GM06990 (cell line): ENCODE data around the gene PTPRT.

Source experiments
- DNase-seq: peaks from one replicate; pipeline ENCODE4 v3.0.0-alpha.2; 2011; ENCODE audit not compliant: insufficient read length; ENCODE audit errors: extremely low read depth
- H3K27me3 ChIP-seq: replicated peaks from 2 replicates; pipeline ENCODE4 v1.6.0; 2011; ENCODE audit warnings: low read length; ENCODE audit not compliant: control insufficient read depth, insufficient read depth
- H3K36me3 ChIP-seq: 2 replicates; pipeline ENCODE4 v1.5.1; 2011; ENCODE audit warnings: low read length; ENCODE audit not compliant: control insufficient read depth, insufficient read depth
- H3K4me3 ChIP-seq: replicated peaks from 2 replicates; pipeline ENCODE4 v1.5.1; 2011; ENCODE audit warnings: low read depth, mild to moderate bottlenecking, control low read depth, low read length
- CTCF ChIP-seq: IDR thresholded peaks from 2 replicates; pipeline ENCODE4 v1.5.1; 2011; ENCODE audit warnings: low read length, control low read depth, mild to moderate bottlenecking, inconsistent platforms; ENCODE audit not compliant: insufficient read depth, poor library complexity, severe bottlenecking

Gene PTPRT

DNA sequence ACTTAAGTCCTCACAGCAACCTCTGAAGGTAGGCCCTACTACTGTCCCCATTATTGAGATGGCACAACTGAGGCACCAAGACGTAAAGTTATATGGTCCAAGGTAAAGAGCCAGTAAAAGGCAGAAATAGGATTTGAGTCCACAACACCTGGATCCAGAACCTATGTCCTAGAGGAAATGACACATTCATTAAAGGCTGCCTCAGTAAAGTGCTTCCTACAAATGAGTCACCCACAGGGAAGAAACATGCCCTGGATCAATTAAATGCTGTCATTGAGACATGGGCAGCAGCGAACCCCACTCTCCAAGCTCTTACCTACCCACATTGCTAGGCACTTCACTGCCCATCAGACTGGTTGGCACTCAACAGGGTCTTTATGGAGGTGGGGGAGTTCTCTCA lies 600.9 kb downstream of the PTPRT start:
- no peak for TF ChIP-seq CTCF
- DNase-seq: no peak
- no peaks in the 10 kb centered on the region for H3K36me3 ChIP-seq
- H3K27me3 ChIP-seq: no peaks in the 10 kb centered on the region
- no peak overlapping the region for H3K4me3 ChIP-seq

- no peaks in the 10 kb centered on the region for H3K27me3 ChIP-seq
- no peak for DNase-seq
- no peak for TF ChIP-seq CTCF
Observed at GRCh38 chr20:42587427-42587826, 602.3 kb downstream of the PTPRT start.

GRCh38 chr20:42581311-42581710 lies 608.4 kb downstream of the PTPRT start:
- Histone ChIP-seq H3K27me3 (no peaks in the 10 kb centered on the region), H3K4me3 (no peak overlapping the region), H3K36me3 (no peaks in the 10 kb centered on the region)
- TF ChIP-seq CTCF: no peak
- no peak for DNase-seq

More at GRCh38 chr20:42587427-42587826, 602.3 kb downstream of the PTPRT start:
- no peak overlapping the region for H3K4me3 ChIP-seq
- H3K36me3 ChIP-seq: no peaks in the 10 kb centered on the region

- Histone ChIP-seq H3K4me3 (no peak overlapping the region), H3K36me3 (no peaks in the 10 kb centered on the region), H3K27me3 (no peaks in the 10 kb centered on the region)
- no peak for DNase-seq
- TF ChIP-seq CTCF: no peak
Observed at GRCh38 chr20:42576167-42576566, 613.5 kb downstream of the PTPRT start.

GRCh38 chr20:42572320-42573016 lies 617.2 kb downstream of the PTPRT start:
- no peak for TF ChIP-seq CTCF
- no peak overlapping the region for H3K4me3 ChIP-seq
- no peaks in the 10 kb centered on the region for H3K36me3 ChIP-seq
- DNase-seq: no peak
- H3K27me3 ChIP-seq: no peaks in the 10 kb centered on the region

DNA sequence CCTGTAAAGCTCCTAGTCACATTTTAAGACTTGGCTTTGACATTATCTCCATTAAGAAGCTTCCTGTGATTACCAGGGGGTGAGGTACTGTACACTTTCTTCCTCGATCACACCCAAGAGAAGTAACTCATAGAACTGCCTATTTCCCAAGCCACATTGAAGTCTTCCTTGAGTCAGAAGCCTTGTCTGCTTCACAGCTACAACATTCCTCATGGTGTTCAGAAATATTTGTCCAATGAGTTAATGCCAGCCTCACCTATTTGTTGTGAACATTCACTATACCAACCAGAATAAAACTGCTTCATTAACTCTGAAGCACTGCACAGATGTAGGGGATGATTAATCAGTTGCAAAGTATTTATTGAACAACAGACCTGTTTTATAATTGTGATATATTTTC lies 622.3 kb downstream of the PTPRT start:
- Histone ChIP-seq H3K4me3 (no peak overlapping the region), H3K36me3 (no peaks in the 10 kb centered on the region), H3K27me3 (no peaks in the 10 kb centered on the region)
- TF ChIP-seq CTCF: no peak
- no peak for DNase-seq
